HL-60 (cell line): Measurements from ENCODE around the gene SLC3A2.

Source experiments
- DNase-seq, 2 experiments: peaks; one replicate each; pipeline ENCODE4 v3.0.0-alpha.2; 2010 to 2020; ENCODE audit warnings: low read depth in 1 of 2, low spot score in 1 of 2
- H3K27ac ChIP-seq: fragments of 250-450 bp; sonication (Bioruptor Pico); replicated peaks from 2 replicates; pipeline ENCODE4 v1.5.1; 2020; ENCODE audit warnings: mild to moderate bottlenecking, moderate library complexity
- H3K27me3 ChIP-seq: fragments of 250-450 bp; sonication (Bioruptor Pico); 2 replicates; pipeline ENCODE4 v1.5.1; 2021; ENCODE audit warnings: mild to moderate bottlenecking, moderate library complexity; ENCODE audit not compliant: insufficient read depth, poor library complexity, severe bottlenecking
- H3K4me3 ChIP-seq: replicated peaks from 2 replicates; pipeline ENCODE4 v1.5.1; 2011; ENCODE audit warnings: mild to moderate bottlenecking, control low read depth, low read length; ENCODE audit not compliant: insufficient read depth
- CTCF ChIP-seq: IDR thresholded peaks from one replicate; pipeline ENCODE4 v1.5.1; 2011; ENCODE audit warnings: low read length, control low read depth, inconsistent platforms; ENCODE audit not compliant: insufficient read depth
- GABPA ChIP-seq: IDR thresholded peaks from 2 replicates; pipeline ENCODE4 v1.6.1; 2012; ENCODE audit warnings: low read depth
- POLR2AphosphoS5 ChIP-seq: IDR thresholded peaks from 2 replicates; pipeline ENCODE4 v1.6.1; 2012; ENCODE audit warnings: low read depth
- REST ChIP-seq: IDR thresholded peaks from 2 replicates; pipeline ENCODE4 v1.6.1; 2012; ENCODE audit warnings: low read depth; ENCODE audit not compliant: insufficient replicate concordance
- SPI1 ChIP-seq: IDR thresholded peaks from 2 replicates; pipeline ENCODE4 v1.6.1; 2012; ENCODE audit warnings: low read depth, mild to moderate bottlenecking, borderline replicate concordance

Gene SLC3A2

GRCh38 chr11:62911137-62912130, 30.7 kb downstream of the SLC3A2 start:
- H3K27ac ChIP-seq, result no peak overlapping the region
- no peak overlapping the region for H3K4me3 ChIP-seq
- TF ChIP-seq GABPA (no peak), REST (no peak), POLR2AphosphoS5 (no peak), CTCF (no peak)
- H3K27me3 ChIP-seq, result peaks cover under 1% of the 10 kb centered on the region
- peak in 1 of 2 experiments; percentile 28 for DNase-seq

GRCh38 chr11:62912268-62912667, 31.6 kb downstream of the SLC3A2 start:
- Histone ChIP-seq H3K27ac (no peak overlapping the region), H3K4me3 (no peak overlapping the region), H3K27me3 (peaks cover 4% of the 10 kb centered on the region)
- no peak for DNase-seq
- TF ChIP-seq GABPA, result no peak
- no peak for TF ChIP-seq POLR2AphosphoS5
- TF ChIP-seq CTCF, result no peak
- no peak for TF ChIP-seq REST
- no peak for TF ChIP-seq SPI1

GRCh38 chr11:62914416-62914815, 33.7 kb downstream of the SLC3A2 start:
- DNase-seq, result no peak

More at GRCh38 chr11:62914416-62914815, 33.7 kb downstream of the SLC3A2 start:
- H3K27me3 ChIP-seq, result peaks cover 7% of the 10 kb centered on the region
- TF ChIP-seq SPI1, result no peak
- no peak for TF ChIP-seq POLR2AphosphoS5
- TF ChIP-seq CTCF, result no peak
- H3K27ac ChIP-seq, result no peak overlapping the region
- H3K4me3 ChIP-seq, result no peak overlapping the region
